Ascending aorta (tissue), 2 donors: ENCODE measurements around the gene TMF1. TPM values are rescaled to one million over a fixed set of nuclear protein-coding genes. Genes with fewer than 3 reads are reported as not detected.

Experiments used
- DNase-seq, 2 donors: peaks; one replicate each; pipeline ENCODE4 v3.0.0-alpha.2; 2019; ENCODE audit warnings: low spot score in 2 of 2
- H3K27ac ChIP-seq, 2 donors: fragments of 200-600 bp; sonication (generic); one replicate each; pipeline ENCODE4 v1.5.1; 2016 to 2017; ENCODE audit warnings: mild to moderate bottlenecking in 1 of 2
- H3K27me3 ChIP-seq: fragments of 200-600 bp; sonication (generic); one replicate; pipeline ENCODE4 v1.5.1; 2017
- H3K36me3 ChIP-seq, 2 donors: fragments of 200-600 bp; sonication (generic); one replicate each; pipeline ENCODE4 v1.5.1; 2016
- H3K4me1 ChIP-seq, 2 donors: fragments of 200-600 bp; sonication (generic); one replicate each; pipeline ENCODE4 v1.5.1; 2016 to 2017; ENCODE audit warnings: mild to moderate bottlenecking in 1 of 2
- H3K4me3 ChIP-seq, 2 donors: fragments of 200-600 bp; sonication (generic); one replicate each; pipeline ENCODE4 v1.5.1; 2016 to 2017; ENCODE audit warnings: mild to moderate bottlenecking in 1 of 2
- H3K9me3 ChIP-seq, 2 donors: fragments of 200-600 bp; sonication (generic); one replicate each; pipeline ENCODE4 v1.5.1; 2016
- intact Hi-C: fragments of 100-400 bp; cut with DNase I; formaldehyde crosslinking; loops from one replicate; pipeline ENCODE4 v1.15.1; 2023
- total RNA-seq: library from RNA; depleted of rRNA; stranded (reverse); fragments of >200 nt; gene quantifications from one replicate; pipeline ENCODE4 v1.1.0, GENCODE V29; 2016
- TF ChIP-seq, protein P1 (sequence below), 3 experiments: fragments of 200-600 bp in 2 of 3; fragments of 450-650 bp in 1 of 3; sonication (generic) in 2 of 3; IDR thresholded peaks; one replicate each; pipeline ENCODE4 v1.5.1; 2016 to 2019; ENCODE audit warnings: antibody characterized with exemption in 3 of 3, mild to moderate bottlenecking in 1 of 3, moderate library complexity in 1 of 3

Gene TMF1
- total RNA-seq, 1 donor from 2014 or later, result 35.2 TPM

DNA sequence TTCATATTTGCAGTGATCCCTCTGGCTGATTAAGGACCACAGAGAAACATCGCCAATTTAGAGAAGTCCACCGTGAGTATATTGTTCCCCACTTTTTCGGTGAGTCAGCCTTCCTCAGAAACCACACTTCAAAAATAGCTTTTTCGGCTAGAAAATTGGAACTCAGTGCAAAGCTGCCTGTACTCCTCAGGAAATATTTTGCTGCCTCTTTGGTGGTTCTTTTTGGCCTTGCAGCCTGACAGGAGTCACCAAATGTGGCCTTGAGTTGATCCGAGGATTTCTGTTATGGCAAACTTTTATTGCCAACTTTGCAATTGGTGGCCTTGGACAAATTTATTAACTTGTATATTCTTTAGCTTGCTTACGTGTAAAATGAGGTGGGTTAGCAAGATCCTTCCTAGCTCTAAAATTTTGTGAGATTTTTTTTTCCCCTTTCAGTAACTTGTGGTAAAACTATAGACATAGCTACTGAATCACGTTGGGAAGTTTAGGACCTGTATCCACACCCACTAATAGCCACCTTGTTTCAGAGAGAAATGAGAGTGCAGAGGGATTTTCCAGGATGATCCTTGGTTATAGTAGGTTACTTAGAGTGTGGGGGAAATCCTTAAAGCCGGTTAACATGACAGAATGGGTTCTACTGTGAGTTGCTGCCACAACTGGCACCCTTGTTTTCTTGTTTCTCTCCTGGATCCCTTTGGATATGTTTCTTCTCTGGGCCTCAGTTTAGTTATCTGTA is 42.5 kb upstream of the TMF1 start:
- Histone ChIP-seq H3K4me3 (peak overlapping the region; percentile 9 to 18), H3K27ac (peak overlapping the region; percentile 70 to 88), H3K4me1 (peaks cover 12 to 87% of the 10 kb centered on the region in 2 donors), H3K27me3 (no peaks in the 10 kb centered on the region), H3K9me3 (no peaks in the 10 kb centered on the region), H3K36me3 (peaks cover 0 to 1% of the 10 kb centered on the region in 2 donors)
- intact Hi-C loops, result no loop called here
- no peak for DNase-seq
- TF ChIP-seq, protein P1, sequence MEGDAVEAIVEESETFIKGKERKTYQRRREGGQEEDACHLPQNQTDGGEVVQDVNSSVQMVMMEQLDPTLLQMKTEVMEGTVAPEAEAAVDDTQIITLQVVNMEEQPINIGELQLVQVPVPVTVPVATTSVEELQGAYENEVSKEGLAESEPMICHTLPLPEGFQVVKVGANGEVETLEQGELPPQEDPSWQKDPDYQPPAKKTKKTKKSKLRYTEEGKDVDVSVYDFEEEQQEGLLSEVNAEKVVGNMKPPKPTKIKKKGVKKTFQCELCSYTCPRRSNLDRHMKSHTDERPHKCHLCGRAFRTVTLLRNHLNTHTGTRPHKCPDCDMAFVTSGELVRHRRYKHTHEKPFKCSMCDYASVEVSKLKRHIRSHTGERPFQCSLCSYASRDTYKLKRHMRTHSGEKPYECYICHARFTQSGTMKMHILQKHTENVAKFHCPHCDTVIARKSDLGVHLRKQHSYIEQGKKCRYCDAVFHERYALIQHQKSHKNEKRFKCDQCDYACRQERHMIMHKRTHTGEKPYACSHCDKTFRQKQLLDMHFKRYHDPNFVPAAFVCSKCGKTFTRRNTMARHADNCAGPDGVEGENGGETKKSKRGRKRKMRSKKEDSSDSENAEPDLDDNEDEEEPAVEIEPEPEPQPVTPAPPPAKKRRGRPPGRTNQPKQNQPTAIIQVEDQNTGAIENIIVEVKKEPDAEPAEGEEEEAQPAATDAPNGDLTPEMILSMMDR (IDR thresholded peaks at IDR 0.05), result no peak

DNA sequence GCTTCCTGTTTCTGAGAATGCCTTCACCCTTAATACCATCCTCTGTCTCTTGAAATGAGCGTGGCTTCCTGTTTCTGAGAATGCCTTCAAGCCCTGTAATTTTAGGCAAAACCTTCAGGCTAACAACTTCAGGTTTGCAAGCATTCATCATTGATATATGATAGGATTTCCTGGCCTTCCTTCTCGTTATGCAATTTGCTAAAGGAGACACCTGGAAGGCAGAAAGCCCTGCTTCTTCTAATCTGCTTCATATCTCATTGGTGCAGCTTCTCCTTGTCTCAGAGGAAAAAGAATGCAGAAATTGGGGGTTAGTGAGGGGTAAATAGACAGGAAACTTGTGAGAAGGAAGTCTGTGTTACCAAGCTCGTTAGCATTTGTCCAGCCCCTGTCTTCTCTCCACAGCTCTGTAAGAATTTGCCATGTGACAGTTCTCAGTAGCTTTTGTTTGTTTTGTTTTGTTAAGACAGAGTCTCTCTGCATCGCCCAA is 39.9 kb upstream of the TMF1 start:
- DNase-seq, result no peak
- H3K4me1 ChIP-seq, result peaks cover 17 to 89% of the 10 kb centered on the region in 2 donors
- H3K27ac ChIP-seq, result peak overlapping the region; percentile 70 to 88
- H3K9me3 ChIP-seq, result no peaks in the 10 kb centered on the region
- intact Hi-C loops, result no loop called here
- no peaks in the 10 kb centered on the region for H3K36me3 ChIP-seq
- no peaks in the 10 kb centered on the region for H3K27me3 ChIP-seq
- peak overlapping the region; percentile 5 for H3K4me3 ChIP-seq
- TF ChIP-seq, protein P1 (IDR thresholded peaks at IDR 0.05), result no peak

DNA sequence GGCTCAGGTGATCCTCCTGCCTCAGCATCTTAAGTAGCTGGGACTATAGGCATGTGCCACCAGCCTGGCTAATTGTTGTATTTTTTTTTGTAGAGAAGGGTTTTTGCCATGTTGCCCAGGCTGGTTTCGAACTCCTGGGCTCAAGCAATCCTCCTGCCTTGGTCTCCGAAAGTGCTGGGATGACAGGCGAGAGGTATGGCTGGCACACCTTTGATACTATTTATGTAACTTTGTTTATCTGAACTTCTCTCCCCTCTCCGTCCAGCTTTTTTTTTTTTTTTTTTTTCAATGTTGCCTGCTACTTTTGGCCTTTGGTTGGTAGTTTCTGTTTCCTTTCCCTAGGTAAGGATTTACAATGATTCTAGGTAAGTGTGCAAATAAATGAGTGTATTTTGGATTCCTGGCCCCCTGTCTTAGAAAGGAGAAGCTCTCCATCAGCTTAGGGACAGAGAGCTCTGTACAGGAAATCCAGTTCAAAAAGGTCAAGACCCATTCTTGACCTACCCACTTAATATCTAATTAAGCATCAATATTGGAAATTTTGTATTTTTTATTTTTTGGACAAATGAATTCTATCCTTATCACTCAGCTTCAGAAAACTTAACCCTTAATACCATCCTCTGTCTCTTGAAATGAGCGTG is 39.4 kb upstream of the TMF1 start:
- H3K4me3 ChIP-seq, result peak overlapping the region; percentile 5
- H3K36me3 ChIP-seq, result no peaks in the 10 kb centered on the region
- TF ChIP-seq, protein P1 (IDR thresholded peaks at IDR 0.05), result no peak
- DNase-seq, result no peak
- peak overlapping the region; percentile 70 to 88 for H3K27ac ChIP-seq
- intact Hi-C loops, result no loop called here
- H3K27me3 ChIP-seq, result no peaks in the 10 kb centered on the region
- peaks cover 20 to 90% of the 10 kb centered on the region in 2 donors for H3K4me1 ChIP-seq
- no peaks in the 10 kb centered on the region for H3K9me3 ChIP-seq

DNA sequence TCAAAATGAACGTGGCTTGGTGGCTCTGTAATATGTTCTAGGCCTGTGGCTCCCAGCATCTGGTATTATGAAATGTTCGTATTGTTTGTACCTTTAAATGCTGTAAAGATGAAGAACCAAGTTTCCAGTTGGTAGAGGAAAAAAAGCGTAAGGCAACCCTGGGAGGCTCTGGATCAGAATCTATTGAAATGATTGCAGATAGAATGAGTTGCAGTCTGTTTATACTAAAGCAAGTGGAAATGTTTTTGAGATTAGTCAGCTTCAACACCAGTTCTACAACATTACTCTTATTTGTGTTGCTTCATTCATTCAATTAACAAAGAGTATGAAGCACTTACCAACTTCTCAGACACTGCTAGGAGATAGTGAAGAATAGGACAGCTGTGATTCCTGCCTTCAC is 37.9 kb upstream of the TMF1 start:
- Histone ChIP-seq H3K4me3 (peak overlapping the region in 1 of 2 donors; percentile 3), H3K9me3 (no peaks in the 10 kb centered on the region), H3K27me3 (no peaks in the 10 kb centered on the region), H3K4me1 (peaks cover 20 to 77% of the 10 kb centered on the region in 2 donors), H3K27ac (peak overlapping the region; percentile 94), H3K36me3 (no peaks in the 10 kb centered on the region)
- intact Hi-C loops, result no loop called here
- DNase-seq, result no peak
- TF ChIP-seq, protein P1 (IDR thresholded peaks at IDR 0.05), result no peak

DNA sequence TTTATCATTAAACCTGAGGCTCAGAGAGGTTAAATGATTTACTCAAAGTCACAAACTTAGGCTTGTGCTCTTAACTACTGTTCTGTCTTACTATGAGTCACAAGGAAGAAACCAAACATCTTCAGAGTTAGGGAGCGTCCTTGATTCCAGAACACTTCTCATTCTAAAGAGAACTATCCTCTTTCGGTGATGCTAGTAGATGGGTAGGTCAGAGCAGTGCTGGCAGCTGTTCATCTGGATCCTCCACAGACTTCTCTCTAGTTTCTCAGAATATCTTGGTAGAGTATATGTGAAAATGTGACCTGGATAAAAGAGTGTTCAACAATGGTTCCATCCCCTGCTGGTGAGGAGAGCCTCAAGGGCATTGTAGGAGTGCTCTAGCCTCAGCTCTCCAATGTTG is 35.9 kb upstream of the TMF1 start:
- Histone ChIP-seq H3K9me3 (no peaks in the 10 kb centered on the region), H3K27me3 (no peaks in the 10 kb centered on the region), H3K4me1 (peaks cover 16 to 69% of the 10 kb centered on the region in 2 donors), H3K36me3 (no peaks in the 10 kb centered on the region), H3K4me3 (peak overlapping the region; percentile 24 to 87), H3K27ac (peak overlapping the region; percentile 94)
- no peak for DNase-seq
- TF ChIP-seq, protein P1 (IDR thresholded peaks at IDR 0.05), result no peak
- intact Hi-C loops, result no loop called here
